Neuronal stem cell (in vitro differentiated cells): ENCODE results near the gene SYCE1.
"Not testable (repeated sequence)": the region's sequence is repeated elsewhere in the genome, so short reads cannot be mapped to it uniquely, and the experiment has no call there.

Experiments
- DNase-seq: peaks from one replicate; pipeline ENCODE4 v3.0.0-alpha.2; 2013; ENCODE audit warnings: low spot score
- H2AFZ ChIP-seq: one replicate; pipeline ENCODE4 v1.6.1; 2013; ENCODE audit warnings: mild to moderate bottlenecking, low read length, inconsistent platforms
- H2AK5ac ChIP-seq: 2 replicates; pipeline ENCODE4 v1.6.1; 2013; ENCODE audit warnings: low read depth, mild to moderate bottlenecking, inconsistent platforms, low read length, moderate library complexity, mixed read lengths
- H2BK120ac ChIP-seq: 2 replicates; pipeline ENCODE4 v1.6.1; 2013; ENCODE audit warnings: low read depth, mild to moderate bottlenecking, inconsistent platforms, low read length, moderate library complexity, mixed read lengths
- H2BK12ac ChIP-seq: one replicate; pipeline ENCODE4 v1.6.1; 2013; ENCODE audit warnings: low read length, inconsistent platforms
- H2BK15ac ChIP-seq: 2 replicates; pipeline ENCODE4 v1.6.1; 2013; ENCODE audit warnings: mild to moderate bottlenecking, low read length, inconsistent platforms, mixed read lengths
- H2BK5ac ChIP-seq: one replicate; pipeline ENCODE4 v1.6.1; 2013; ENCODE audit warnings: inconsistent platforms, mild to moderate bottlenecking, low read length, moderate library complexity
- H3K14ac ChIP-seq: one replicate; pipeline ENCODE4 v1.6.1; 2013; ENCODE audit warnings: low read length, inconsistent platforms
- H3K18ac ChIP-seq: 2 replicates; pipeline ENCODE4 v1.6.1; 2013; ENCODE audit warnings: low read length, inconsistent platforms
- H3K23ac ChIP-seq: 2 replicates; pipeline ENCODE4 v1.6.1; 2013; ENCODE audit warnings: low read depth, mild to moderate bottlenecking, mixed read lengths, low read length, inconsistent platforms; ENCODE audit not compliant: poor library complexity
- H3K27ac ChIP-seq: replicated peaks from 3 replicates; pipeline ENCODE4 v1.5.1; 2013; ENCODE audit warnings: low read length, inconsistent platforms
- H3K27me3 ChIP-seq, 3 experiments: 2 replicates each; pipeline ENCODE4 v1.6.1; 2013; ENCODE audit warnings: low read length in 3 of 3, mild to moderate bottlenecking in 2 of 3, inconsistent platforms in 1 of 3, low read depth in 1 of 3, mixed read lengths in 1 of 3, moderate library complexity in 1 of 3; ENCODE audit not compliant: control insufficient read depth in 3 of 3, insufficient read depth in 3 of 3
- H3K36me3 ChIP-seq, 2 donors: replicated peaks in 1 of 2; 2 replicates each; pipeline ENCODE4 v1.6.1; 2013; ENCODE audit warnings: low read length in 2 of 2; ENCODE audit not compliant: control insufficient read depth in 2 of 2, insufficient read depth in 2 of 2
- H3K4ac ChIP-seq: 2 replicates; pipeline ENCODE4 v1.6.1; 2013; ENCODE audit warnings: inconsistent platforms, mild to moderate bottlenecking, low read length, moderate library complexity
- H3K4me1 ChIP-seq, 2 donors: 1 replicate in 1 of 2; 2 replicates in 1 of 2; pipeline ENCODE4 v1.6.1; 2013; ENCODE audit warnings: low read length in 2 of 2, low read depth in 1 of 2; ENCODE audit not compliant: control insufficient read depth in 2 of 2, insufficient read depth in 1 of 2
- H3K4me2 ChIP-seq: one replicate; pipeline ENCODE4 v1.6.1; 2013; ENCODE audit warnings: mild to moderate bottlenecking, low read length, inconsistent platforms; ENCODE audit not compliant: insufficient read depth, poor library complexity, severe bottlenecking
- H3K4me3 ChIP-seq, 2 donors: 2 replicates each; pipeline ENCODE4 v1.5.1; 2013; ENCODE audit warnings: low read length in 2 of 2, mild to moderate bottlenecking in 2 of 2, inconsistent platforms in 1 of 2, moderate library complexity in 1 of 2
- H3K79me1 ChIP-seq: one replicate; pipeline ENCODE4 v1.6.1; 2013; ENCODE audit warnings: low read depth, mild to moderate bottlenecking, inconsistent platforms, low read length, moderate library complexity
- H3K9ac ChIP-seq: one replicate; pipeline ENCODE4 v1.6.1; 2013; ENCODE audit warnings: mild to moderate bottlenecking, low read depth, low read length, inconsistent platforms; ENCODE audit not compliant: poor library complexity
- H3K9me3 ChIP-seq, 2 donors: replicated peaks in 1 of 2; 2 replicates each; pipeline versions ENCODE3 to v1.6.1; 2013; ENCODE audit warnings: low read length in 2 of 2, mild to moderate bottlenecking in 2 of 2, inconsistent platforms in 1 of 2, low read depth in 1 of 2, mixed read lengths in 1 of 2, moderate library complexity in 1 of 2; ENCODE audit not compliant: control insufficient read depth in 2 of 2, insufficient read depth in 1 of 2
- H4K8ac ChIP-seq: one replicate; pipeline ENCODE4 v1.6.1; 2013; ENCODE audit warnings: low read depth, mild to moderate bottlenecking, inconsistent platforms, low read length, moderate library complexity
- H4K91ac ChIP-seq: one replicate; pipeline ENCODE4 v1.6.1; 2013; ENCODE audit warnings: low read length, low read depth, mild to moderate bottlenecking, inconsistent platforms; ENCODE audit not compliant: poor library complexity
- WGBS, 2 donors: extraction: QIAGEN DNeasy Blood & Tissue Kit; methylation state at CpG; one replicate each; pipeline ENCODE4 v1.1.7; 2013; ENCODE audit warnings: missing lambda C conversion rate in 2 of 2, mixed read lengths in 1 of 2; ENCODE audit not compliant: insufficient read length in 2 of 2, insufficient replicate concordance in 1 of 2; ENCODE audit errors: extremely low coverage in 2 of 2; 5-methylcytosine and 5-hydroxymethylcytosine counted together

SYCE1 gene

DNA sequence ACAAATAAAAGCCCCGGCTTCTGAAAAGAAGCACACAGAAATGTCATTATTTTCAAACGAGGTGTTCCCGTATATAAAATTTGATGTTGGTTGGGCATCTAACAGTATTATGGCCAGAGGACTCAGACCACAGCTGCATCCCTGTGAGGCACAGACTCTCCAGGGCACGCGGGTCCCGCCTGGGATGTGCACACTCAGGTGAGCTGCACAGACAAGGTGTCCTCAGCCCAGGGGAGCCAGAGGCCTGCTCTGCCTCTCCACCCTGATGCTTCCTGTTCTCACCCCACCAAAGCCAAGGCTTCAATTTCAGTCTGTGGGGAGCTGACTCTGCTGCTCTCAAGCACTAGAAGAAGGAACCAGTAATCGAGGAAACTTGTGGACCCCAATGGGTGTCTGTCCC lies 39.9 kb downstream of the SYCE1 start:
- no peak overlapping the region for H2BK5ac ChIP-seq
- H2BK12ac ChIP-seq = no peak overlapping the region
- no peak overlapping the region for H3K18ac ChIP-seq
- H2AFZ ChIP-seq = no peak overlapping the region
- no peaks in the 10 kb centered on the region for H3K79me1 ChIP-seq
- H4K91ac ChIP-seq = no peak overlapping the region
- no peak overlapping the region for H2AK5ac ChIP-seq
- peaks cover 0 to 39% of the 10 kb centered on the region in 2 donors for H3K9me3 ChIP-seq
- no peak overlapping the region for H4K8ac ChIP-seq
- no peak for DNase-seq
- no peaks in the 10 kb centered on the region for H3K4me1 ChIP-seq
- peaks cover 0 to 9% (median 0%) of the 10 kb centered on the region in 3 experiments for H3K27me3 ChIP-seq
- H3K9ac ChIP-seq = no peak overlapping the region
- no peak overlapping the region for H3K4ac ChIP-seq
- H3K4me2 ChIP-seq = no peak overlapping the region
- no CpG with 5 or more reads among the region's 7 CpGs for WGBS, 2 donors
- no peak overlapping the region for H2BK15ac ChIP-seq
- no peak overlapping the region for H3K4me3 ChIP-seq
- H3K14ac ChIP-seq = no peak overlapping the region
- no peak overlapping the region for H3K27ac ChIP-seq
- no peaks in the 10 kb centered on the region for H3K36me3 ChIP-seq
- no peak overlapping the region for H2BK120ac ChIP-seq
- no peak overlapping the region for H3K23ac ChIP-seq

DNA sequence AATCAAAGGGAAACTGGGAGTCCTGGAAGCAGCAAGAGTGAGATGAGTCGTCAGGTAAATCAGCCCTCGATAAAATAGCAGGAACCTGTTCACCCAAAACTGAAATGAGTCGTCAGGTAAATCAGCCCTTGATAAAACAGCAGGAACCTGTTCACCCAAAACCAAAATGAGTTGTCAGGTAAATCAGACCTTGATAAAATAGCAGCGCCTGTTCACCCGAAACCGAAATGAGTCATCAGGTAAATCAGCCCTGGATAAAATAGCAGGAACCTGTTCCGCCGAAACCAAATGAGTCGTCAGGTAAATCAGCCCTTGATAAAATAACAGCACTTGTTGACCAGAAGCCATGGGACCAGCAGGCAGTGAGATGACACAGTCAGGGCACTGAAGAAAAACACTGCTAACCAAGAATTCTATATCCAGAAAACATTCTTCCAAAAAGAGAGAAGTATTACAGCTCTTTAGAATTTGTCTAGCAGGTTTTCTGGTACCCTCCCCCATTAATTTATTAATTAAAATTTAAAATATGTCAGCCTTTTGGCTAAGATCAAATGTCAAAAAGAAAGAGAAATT lies 41.7 kb downstream of the SYCE1 start:
- Histone ChIP-seq H2BK120ac (no peak overlapping the region), H3K14ac (no peak overlapping the region), H3K23ac (no peak overlapping the region), H3K79me1 (no peaks in the 10 kb centered on the region), H2BK12ac (no peak overlapping the region), H2AFZ (no peak overlapping the region), H3K27me3 (no peaks in the 10 kb centered on the region), H4K91ac (no peak overlapping the region), H4K8ac (no peak overlapping the region), H3K27ac (no peak overlapping the region), H2AK5ac (no peak overlapping the region), H3K4me2 (no peak overlapping the region), H3K4me1 (no peaks in the 10 kb centered on the region), H2BK15ac (no peak overlapping the region), H3K36me3 (no peaks in the 10 kb centered on the region), H3K9ac (no peak overlapping the region), H3K9me3 (peaks cover 0 to 30% of the 10 kb centered on the region in 2 donors), H3K18ac (no peak overlapping the region), H3K4me3 (no peak overlapping the region), H3K4ac (no peak overlapping the region), H2BK5ac (no peak overlapping the region)
- no CpG with 5 or more reads among the region's 9 CpGs for WGBS, 2 donors
- DNase-seq = no peak

DNA sequence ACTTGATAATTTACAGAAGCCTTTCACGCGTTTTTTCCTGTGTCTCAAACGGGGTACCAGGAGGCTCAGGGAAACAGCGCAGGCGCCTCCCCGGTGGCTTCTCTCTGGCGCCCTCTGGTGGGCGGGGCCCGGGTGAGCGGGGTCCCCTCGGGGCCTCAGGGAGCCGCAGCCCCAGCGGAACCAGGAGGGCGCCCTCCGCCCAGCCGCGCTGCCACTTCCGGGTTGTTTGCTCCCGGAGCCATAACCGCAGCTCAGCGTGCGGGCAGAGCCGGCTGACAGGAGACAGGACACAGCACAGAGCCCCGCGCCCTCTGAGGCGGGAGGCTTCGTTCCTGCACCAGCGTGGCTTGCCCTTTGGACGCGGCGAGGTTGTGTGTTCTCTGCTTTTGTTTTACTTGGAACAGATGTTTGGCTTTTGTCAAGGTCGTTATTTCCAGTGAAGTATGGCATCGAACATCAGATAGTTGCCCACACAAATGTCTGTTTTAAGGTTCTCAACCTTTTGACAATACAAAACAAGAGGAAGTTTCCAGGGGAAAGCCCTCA lies 45.1 kb downstream of the SYCE1 start:
- Histone ChIP-seq H3K27me3 (peaks cover 0 to 12% (median 0%) of the 10 kb centered on the region in 3 experiments), H2BK120ac (no peak overlapping the region), H2BK15ac (no peak overlapping the region), H2AFZ (no peak overlapping the region), H3K9me3 (peaks cover 0 to 17% of the 10 kb centered on the region in 2 donors), H3K79me1 (no peaks in the 10 kb centered on the region), H3K36me3 (no peaks in the 10 kb centered on the region), H4K8ac (no peak overlapping the region), H3K23ac (peak overlapping the region; percentile 32), H3K4me1 (no peaks in the 10 kb centered on the region), H3K9ac (no peak overlapping the region), H3K4ac (no peak overlapping the region), H3K4me3 (no peak overlapping the region), H3K27ac (no peak overlapping the region), H2BK5ac (no peak overlapping the region), H4K91ac (no peak overlapping the region), H2AK5ac (no peak overlapping the region), H3K14ac (no peak overlapping the region), H2BK12ac (no peak overlapping the region), H3K18ac (no peak overlapping the region), H3K4me2 (no peak overlapping the region)
- no peak for DNase-seq
- no CpG with 5 or more reads among the region's 33 CpGs for WGBS, 2 donors

DNA sequence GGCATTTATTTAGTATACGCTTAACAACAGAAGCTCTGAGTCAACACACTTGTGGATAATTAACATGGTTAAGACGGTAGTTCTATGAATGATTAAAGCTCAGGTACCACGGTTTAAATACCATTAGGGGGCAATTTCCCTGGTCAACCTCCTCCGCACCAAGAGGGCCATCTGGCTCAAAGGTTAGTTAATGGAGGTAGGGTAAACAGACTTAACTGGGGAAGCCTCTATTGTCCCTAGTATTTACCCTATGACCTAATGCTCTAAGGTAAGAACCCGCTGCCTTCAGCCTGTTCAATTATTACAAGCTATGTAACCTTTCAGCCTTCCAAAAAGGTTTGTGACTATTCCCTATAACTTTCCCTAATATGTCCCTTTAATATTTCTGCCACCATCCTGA lies 46.9 kb downstream of the SYCE1 start:
- H3K14ac ChIP-seq, H4K8ac ChIP-seq, H3K4ac ChIP-seq, DNase-seq, H3K4me3 ChIP-seq, H4K91ac ChIP-seq, H2BK120ac ChIP-seq, H2BK5ac ChIP-seq, H3K36me3 ChIP-seq, H2AFZ ChIP-seq, H2BK15ac ChIP-seq, H3K79me1 ChIP-seq, H3K4me1 ChIP-seq, H3K27ac ChIP-seq, H3K4me2 ChIP-seq, H2BK12ac ChIP-seq, H2AK5ac ChIP-seq, H3K23ac ChIP-seq, H3K18ac ChIP-seq: not testable (repeated sequence)
- WGBS, 2 donors = no CpG with 5 or more reads among the region's 5 CpGs
- H3K9me3 ChIP-seq = peaks cover 0 to 15% of the 10 kb centered on the region in 2 donors
- H3K9ac ChIP-seq = peak overlapping the region; percentile 44
- H3K27me3 ChIP-seq = peaks cover 0 to 12% (median 0%) of the 10 kb centered on the region in 3 experiments
